ENCODE data around the gene NPFFR1.

- TF ChIP-seq POLR2AphosphoS5 (IDR thresholded peaks at IDR 0.05): no peak
- TF ChIP-seq POLR2A (IDR thresholded peaks at IDR 0.05): no peak
- TF ChIP-seq CTCF (IDR thresholded peaks at IDR 0.05): no peak
Measured at GRCh38 chr10:70289739-70290138, 5.9 kb upstream of the NPFFR1 start.
